Measurements from ENCODE around the gene ZNF474.

- TF ChIP-seq CTCF (IDR thresholded peaks at IDR 0.05) (no peak), EZH2 (IDR thresholded peaks at IDR 0.05) (no peak)
Measured at GRCh38 chr5:122184676-122185255, 55.4 kb downstream of the ZNF474 start.
